Astrocyte (in vitro differentiated cells and primary cell): ENCODE results near the gene MCCC1. TPM values are rescaled to one million over a fixed set of nuclear protein-coding genes. Genes with fewer than 3 reads are reported as not detected.
A peak's percentile ranks its signal among the peaks of the same experiment; 100 is the strongest.

Source experiments
- DNase-seq: peaks from one replicate; pipeline ENCODE4 v3.0.0-alpha.2; 2010; ENCODE audit warnings: low read depth
- FAIRE-seq: peaks from 2 replicates; lab custom pipeline; 2011; peaks lifted over from hg19 to GRCh38; lab: Jason Lieb, UNC
- H2AFZ ChIP-seq: 2 replicates; pipeline ENCODE4 v1.6.0; 2012; ENCODE audit warnings: low read depth, low read length, inconsistent platforms
- H3K27ac ChIP-seq: 2 replicates; pipeline ENCODE4 v1.5.1; 2011; ENCODE audit warnings: low read depth, low read length, inconsistent platforms
- H3K27me3 ChIP-seq: 2 replicates; pipeline ENCODE4 v1.6.0; 2011; ENCODE audit warnings: low read length, inconsistent platforms; ENCODE audit not compliant: insufficient read depth
- H3K36me3 ChIP-seq: 2 replicates; pipeline ENCODE4 v1.5.1; 2011; ENCODE audit warnings: low read length, inconsistent platforms; ENCODE audit not compliant: insufficient read depth
- H3K4me1 ChIP-seq: 2 replicates; pipeline ENCODE4 v1.5.1; 2011; ENCODE audit warnings: low read length, inconsistent platforms; ENCODE audit not compliant: insufficient read depth
- H3K4me2 ChIP-seq: 2 replicates; pipeline ENCODE4 v1.6.0; 2012; ENCODE audit warnings: low read length, inconsistent platforms
- H3K4me3 ChIP-seq: 2 replicates; pipeline ENCODE4 v1.5.1; 2011; ENCODE audit warnings: low read depth, mild to moderate bottlenecking, low read length, inconsistent platforms; ENCODE audit not compliant: insufficient read depth
- H3K79me2 ChIP-seq: 2 replicates; pipeline ENCODE4 v1.6.0; 2012; ENCODE audit warnings: mild to moderate bottlenecking, low read length, inconsistent platforms; ENCODE audit not compliant: insufficient read depth
- H3K9ac ChIP-seq: 2 replicates; pipeline ENCODE4 v1.6.0; 2012; ENCODE audit warnings: mild to moderate bottlenecking, low read length, inconsistent platforms
- H3K9me3 ChIP-seq: 2 replicates; pipeline ENCODE4 v1.5.1; 2012; ENCODE audit warnings: low read depth, mild to moderate bottlenecking, low read length, inconsistent platforms; ENCODE audit not compliant: insufficient read depth
- H4K20me1 ChIP-seq: 2 replicates; pipeline ENCODE4 v1.6.0; 2012; ENCODE audit warnings: low read length, inconsistent platforms; ENCODE audit not compliant: insufficient read depth
- H3K27ac Mint-ChIP-seq: one replicate; pipeline ENCODE4 v1.8.0; 2021; ENCODE audit warnings: mild to moderate bottlenecking, mixed read lengths; ENCODE audit not compliant: unreplicated experiment
- H3K27me3 Mint-ChIP-seq: one replicate; pipeline ENCODE4 v1.8.0; 2021; ENCODE audit warnings: low read depth, mixed read lengths; ENCODE audit not compliant: unreplicated experiment
- H3K36me3 Mint-ChIP-seq: one replicate; pipeline ENCODE4 v1.8.0; 2021; ENCODE audit warnings: low read depth, mixed read lengths; ENCODE audit not compliant: unreplicated experiment
- H3K4me1 Mint-ChIP-seq: one replicate; pipeline ENCODE4 v1.8.0; 2021; ENCODE audit warnings: low read depth, mixed read lengths; ENCODE audit not compliant: unreplicated experiment
- H3K4me3 Mint-ChIP-seq: one replicate; pipeline ENCODE4 v1.8.0; 2021; ENCODE audit warnings: mild to moderate bottlenecking, moderate library complexity, mixed read lengths; ENCODE audit not compliant: unreplicated experiment
- H3K9me3 Mint-ChIP-seq: one replicate; pipeline ENCODE4 v1.8.0; 2021; ENCODE audit warnings: mild to moderate bottlenecking, mixed read lengths; ENCODE audit not compliant: unreplicated experiment
- CTCF ChIP-seq: IDR thresholded peaks from 2 replicates; pipeline ENCODE4 v1.5.1; 2011; ENCODE audit warnings: low read depth, mild to moderate bottlenecking, inconsistent platforms, low read length, moderate library complexity; ENCODE audit not compliant: insufficient read depth
- EZH2 ChIP-seq: IDR thresholded peaks from 2 replicates; pipeline ENCODE4 v1.6.1; 2012; ENCODE audit warnings: mild to moderate bottlenecking, low read length, inconsistent platforms; ENCODE audit not compliant: insufficient read depth
- total RNA-seq: library from RNA; stranded (reverse); gene quantifications from 2 replicates; pipeline ENCODE4 v1.2.1, GENCODE V29; 2021

The MCCC1 gene
- total RNA-seq, 1 donor from 2014 or later = 13.4 TPM

DNA sequence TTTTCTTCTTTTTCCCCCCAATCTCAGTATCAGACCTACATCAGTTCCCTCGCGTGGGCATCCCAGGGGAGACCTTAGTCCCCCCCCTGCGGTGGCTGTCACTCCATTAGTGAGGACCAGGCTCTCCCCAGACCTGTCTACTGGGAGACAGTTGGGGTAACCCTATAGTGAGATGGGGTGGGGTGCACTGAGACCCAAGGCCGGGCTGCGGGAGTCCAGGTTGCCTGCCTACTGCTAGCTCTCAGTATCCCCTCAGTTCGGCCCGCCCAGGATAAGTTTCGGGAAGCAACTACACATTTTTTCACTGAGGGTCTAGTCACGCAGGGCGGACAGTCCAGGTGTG is 118.3 kb downstream of the MCCC1 start:
- no peak for DNase-seq

DNA sequence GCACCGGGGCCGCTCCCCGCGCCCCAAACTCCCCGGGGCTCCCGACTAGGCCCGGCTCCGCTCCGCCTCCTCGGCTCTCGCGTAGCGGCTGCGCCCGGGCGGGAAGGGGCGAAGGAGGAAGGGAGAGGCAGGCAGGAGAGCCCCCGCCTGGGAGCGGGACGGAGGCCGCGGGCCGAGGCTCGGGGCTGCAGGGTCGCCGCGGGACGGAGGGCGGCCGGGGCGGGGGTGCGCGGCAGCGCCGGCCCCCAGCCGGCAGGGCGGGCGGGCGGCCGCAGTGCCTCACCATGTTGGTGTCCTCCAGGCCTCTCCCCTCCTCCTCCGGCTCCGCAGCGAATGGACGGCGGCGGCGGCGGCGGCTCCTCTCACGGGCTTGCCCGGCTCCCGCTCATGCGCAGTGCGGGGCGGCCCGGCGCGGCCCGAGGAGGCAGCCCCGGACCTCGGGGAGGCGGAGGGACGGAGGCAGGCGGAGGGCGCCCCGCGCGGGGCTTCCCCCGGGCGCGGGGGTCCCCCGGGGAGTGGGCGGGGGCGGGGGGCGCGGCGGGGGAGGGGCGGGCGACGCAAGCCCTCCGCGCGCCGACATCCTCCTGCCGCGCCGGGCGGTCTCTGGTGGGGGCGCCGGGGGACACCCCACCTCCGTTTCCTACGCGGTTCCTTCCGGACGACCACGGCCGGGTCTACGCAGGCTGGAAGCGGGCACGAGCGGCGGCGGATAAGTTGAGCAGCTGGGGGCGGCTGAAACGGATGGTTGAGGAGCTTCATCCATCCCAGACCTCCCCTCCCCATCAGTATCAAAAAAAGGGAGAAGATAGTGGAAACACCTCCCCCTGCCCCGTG is 118.9 kb downstream of the MCCC1 start, which contains the start of gene DCUN1D1:
DCUN1D1 (minus strand) TSS at position 335 of the 834 bp plus-strand sequence; CDS start at position 286, 49 bp downstream.
- H3K27me3 ChIP-seq = no peaks in the 10 kb centered on the region
- FAIRE-seq (no peak), DNase-seq (peak; percentile 60)
- H3K36me3 ChIP-seq = no peaks in the 10 kb centered on the region
- Mint-ChIP-seq H3K4me1 (peaks cover 8% of the 10 kb centered on the region), H3K36me3 (no peaks in the 10 kb centered on the region), H3K27ac (peak within 1 kb of the TSS; percentile 79), H3K27me3 (no peaks in the 10 kb centered on the region), H3K4me3 (peak within 1 kb of the TSS; percentile 96), H3K9me3 (no peaks in the 10 kb centered on the region)
- peaks cover 44% of the 10 kb centered on the region for H3K79me2 ChIP-seq
- H3K4me1 ChIP-seq = peaks cover 12% of the 10 kb centered on the region
- peak within 1 kb of the TSS; percentile 61 for H3K27ac ChIP-seq
- peak within 1 kb of the TSS; percentile 81 for H2AFZ ChIP-seq
- H3K9me3 ChIP-seq = no peaks in the 10 kb centered on the region
- H4K20me1 ChIP-seq = peaks cover 34% of the 10 kb centered on the region
- H3K4me3 ChIP-seq = peak within 1 kb of the TSS; percentile 89
- H3K9ac ChIP-seq = peak within 1 kb of the TSS; percentile 89
- TF ChIP-seq CTCF (no peak), EZH2 (no peak)
- H3K4me2 ChIP-seq = peak within 1 kb of the TSS; percentile 98

More for the DNA sequence above, 118.3 kb downstream of the MCCC1 start:
- Mint-ChIP-seq H3K27me3 (no peaks in the 10 kb centered on the region), H3K9me3 (no peaks in the 10 kb centered on the region), H3K4me1 (peaks cover 8% of the 10 kb centered on the region), H3K27ac (peak overlapping the region; percentile 6), H3K36me3 (no peaks in the 10 kb centered on the region), H3K4me3 (peak overlapping the region; percentile 87)
- peak overlapping the region; percentile 56 for H3K4me3 ChIP-seq
- peaks cover 29% of the 10 kb centered on the region for H4K20me1 ChIP-seq
- H3K9ac ChIP-seq = peak overlapping the region; percentile 80
- no peaks in the 10 kb centered on the region for H3K9me3 ChIP-seq
- H3K79me2 ChIP-seq = peaks cover 39% of the 10 kb centered on the region
- FAIRE-seq = no peak
- no peaks in the 10 kb centered on the region for H3K36me3 ChIP-seq
- peaks cover 12% of the 10 kb centered on the region for H3K4me1 ChIP-seq
- no peak overlapping the region for H3K27ac ChIP-seq
- TF ChIP-seq CTCF = no peak
- no peak for TF ChIP-seq EZH2
- H3K4me2 ChIP-seq = peak overlapping the region; percentile 87
- peak overlapping the region; percentile 81 for H2AFZ ChIP-seq
- no peaks in the 10 kb centered on the region for H3K27me3 ChIP-seq
